Mesendoderm (in vitro differentiated cells): Measurements from ENCODE around the gene FBXL7.

ENCODE experiments used
- DNase-seq: peaks from one replicate; pipeline ENCODE4 v3.0.0; 2013
- H2AK5ac ChIP-seq: 2 replicates; pipeline ENCODE4 v1.6.1; 2013; ENCODE audit warnings: low read length, inconsistent platforms
- H2BK120ac ChIP-seq: 2 replicates; pipeline ENCODE4 v1.6.1; 2013; ENCODE audit warnings: low read depth, mild to moderate bottlenecking, low read length, moderate library complexity, mixed read lengths
- H2BK15ac ChIP-seq: replicated peaks from 2 replicates; pipeline ENCODE4 v1.6.1; 2013; ENCODE audit warnings: low read depth, mild to moderate bottlenecking, moderate library complexity
- H2BK5ac ChIP-seq: 2 replicates; pipeline ENCODE4 v1.6.1; 2013; ENCODE audit warnings: low read length, inconsistent platforms
- H3K18ac ChIP-seq: 2 replicates; pipeline ENCODE4 v1.6.1; 2013; ENCODE audit warnings: mild to moderate bottlenecking, low read length, mixed read lengths
- H3K23ac ChIP-seq: one replicate; pipeline ENCODE4 v1.6.1; 2013; ENCODE audit warnings: low read length
- H3K27ac ChIP-seq: 2 replicates; pipeline ENCODE4 v1.5.1; 2013; ENCODE audit warnings: low read depth, mild to moderate bottlenecking, inconsistent platforms, low read length, moderate library complexity
- H3K27me3 ChIP-seq: 2 replicates; pipeline ENCODE4 v1.6.1; 2013; ENCODE audit warnings: low read length, control low read depth, mild to moderate bottlenecking, inconsistent platforms; ENCODE audit not compliant: insufficient read depth, poor library complexity
- H3K36me3 ChIP-seq: 2 replicates; pipeline ENCODE4 v1.6.1; 2013; ENCODE audit warnings: low read length, inconsistent platforms; ENCODE audit not compliant: control insufficient read depth, insufficient read depth
- H3K4ac ChIP-seq: one replicate; pipeline ENCODE4 v1.6.1; 2013; ENCODE audit warnings: low read depth, mild to moderate bottlenecking, low read length, moderate library complexity
- H3K4me1 ChIP-seq: 2 replicates; pipeline ENCODE4 v1.6.1; 2013; ENCODE audit warnings: low read depth, low read length, inconsistent platforms; ENCODE audit not compliant: control insufficient read depth
- H3K4me2 ChIP-seq: 2 replicates; pipeline ENCODE4 v1.6.1; 2013; ENCODE audit warnings: low read length
- H3K4me3 ChIP-seq: 2 replicates; pipeline ENCODE4 v1.5.1; 2013; ENCODE audit warnings: mild to moderate bottlenecking, low read length
- H3K56ac ChIP-seq: one replicate; pipeline ENCODE4 v1.6.1; 2013; ENCODE audit warnings: low read length
- H3K79me1 ChIP-seq: 2 replicates; pipeline ENCODE4 v1.6.1; 2013; ENCODE audit warnings: low read length, inconsistent platforms
- H3K79me2 ChIP-seq: 2 replicates; pipeline ENCODE4 v1.6.1; 2013; ENCODE audit warnings: mild to moderate bottlenecking, low read length; ENCODE audit not compliant: control insufficient read depth, insufficient read depth
- H3K9ac ChIP-seq: 2 replicates; pipeline ENCODE4 v1.6.1; 2013; ENCODE audit warnings: low read length, inconsistent platforms
- H4K5ac ChIP-seq: one replicate; pipeline ENCODE4 v1.6.1; 2013; ENCODE audit warnings: low read length
- H4K8ac ChIP-seq: one replicate; pipeline ENCODE4 v1.6.1; 2013; ENCODE audit warnings: low read depth, mild to moderate bottlenecking, control low read depth, low read length, moderate library complexity
- WGBS: extraction: QIAGEN DNeasy Blood & Tissue Kit; methylation state at CpG from one replicate; pipeline ENCODE4 v1.1.7; 2013; ENCODE audit warnings: low lambda C conversion rate, missing lambda C conversion rate; ENCODE audit not compliant: insufficient coverage; ENCODE audit errors: extremely low coverage; 5-methylcytosine and 5-hydroxymethylcytosine counted together

The FBXL7 gene

DNA sequence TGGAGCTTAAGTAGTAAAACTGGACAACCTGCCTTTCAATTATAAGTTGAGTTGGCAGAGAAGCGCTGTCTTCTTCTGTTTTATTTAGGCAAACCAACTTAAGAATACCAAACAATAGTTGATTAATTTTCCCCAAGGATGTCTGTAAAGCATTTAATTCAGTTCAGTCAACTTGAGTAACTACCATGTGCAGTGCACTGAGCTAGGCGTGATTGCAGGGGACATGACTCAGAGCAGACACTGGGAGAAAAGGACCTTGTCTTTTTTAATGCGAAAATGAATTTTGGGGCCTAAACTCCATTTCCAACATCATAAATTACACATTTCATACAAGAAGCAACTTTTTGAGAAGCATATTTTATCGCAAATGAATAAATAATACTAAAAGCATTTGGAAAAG is 66.3 kb downstream of the FBXL7 start:
- H3K27ac ChIP-seq, result no peak overlapping the region
- H3K79me1 ChIP-seq, result no peaks in the 10 kb centered on the region
- H3K18ac ChIP-seq, result no peak overlapping the region
- no peak overlapping the region for H4K8ac ChIP-seq
- H3K4me3 ChIP-seq, result no peak overlapping the region
- no peak overlapping the region for H3K56ac ChIP-seq
- H2BK5ac ChIP-seq, result no peak overlapping the region
- H2BK15ac ChIP-seq, result no peak overlapping the region
- no peaks in the 10 kb centered on the region for H3K79me2 ChIP-seq
- no peak overlapping the region for H3K23ac ChIP-seq
- no peak overlapping the region for H2BK120ac ChIP-seq
- no peak overlapping the region for H4K5ac ChIP-seq
- no peaks in the 10 kb centered on the region for H3K4me1 ChIP-seq
- WGBS, result no CpG with 5 or more reads among the region's 4 CpGs
- H3K4ac ChIP-seq, result no peak overlapping the region
- no peak for DNase-seq
- H3K9ac ChIP-seq, result no peak overlapping the region
- no peak overlapping the region for H3K4me2 ChIP-seq
- no peaks in the 10 kb centered on the region for H3K27me3 ChIP-seq
- no peaks in the 10 kb centered on the region for H3K36me3 ChIP-seq
- H2AK5ac ChIP-seq, result no peak overlapping the region

DNA sequence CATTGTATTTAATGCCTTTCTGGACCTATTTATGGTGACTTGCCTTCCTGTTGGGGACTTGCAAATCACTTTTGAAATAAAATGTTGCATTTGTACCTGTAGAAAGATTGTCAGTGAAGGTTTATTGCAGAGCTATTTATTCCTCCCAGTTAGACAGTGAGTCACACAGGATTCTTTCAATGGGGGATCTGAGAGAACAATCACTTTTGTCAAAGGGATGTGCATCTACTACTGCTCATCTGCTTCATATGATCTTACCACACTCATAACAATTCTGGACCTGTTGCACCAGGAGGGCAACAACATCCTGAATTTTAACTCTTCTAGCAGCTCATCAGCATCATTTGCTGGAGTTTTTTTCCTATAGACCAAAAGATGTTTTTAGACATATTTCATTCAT is 66.8 kb downstream of the FBXL7 start:
- no peaks in the 10 kb centered on the region for H3K36me3 ChIP-seq
- no peak for DNase-seq
- H3K56ac ChIP-seq, result no peak overlapping the region
- no peaks in the 10 kb centered on the region for H3K79me2 ChIP-seq
- no peak overlapping the region for H2BK120ac ChIP-seq
- no peak overlapping the region for H2BK15ac ChIP-seq
- H3K4me2 ChIP-seq, result no peak overlapping the region
- no peaks in the 10 kb centered on the region for H3K27me3 ChIP-seq
- no peak overlapping the region for H2AK5ac ChIP-seq
- no peak overlapping the region for H2BK5ac ChIP-seq
- H3K27ac ChIP-seq, result no peak overlapping the region
- H3K9ac ChIP-seq, result no peak overlapping the region
- H3K79me1 ChIP-seq, result peaks cover 3% of the 10 kb centered on the region
- H3K18ac ChIP-seq, result no peak overlapping the region
- no peaks in the 10 kb centered on the region for H3K4me1 ChIP-seq
- no peak overlapping the region for H3K4ac ChIP-seq
- no peak overlapping the region for H3K23ac ChIP-seq
- no peak overlapping the region for H4K5ac ChIP-seq
- no peak overlapping the region for H4K8ac ChIP-seq
- no peak overlapping the region for H3K4me3 ChIP-seq

DNA sequence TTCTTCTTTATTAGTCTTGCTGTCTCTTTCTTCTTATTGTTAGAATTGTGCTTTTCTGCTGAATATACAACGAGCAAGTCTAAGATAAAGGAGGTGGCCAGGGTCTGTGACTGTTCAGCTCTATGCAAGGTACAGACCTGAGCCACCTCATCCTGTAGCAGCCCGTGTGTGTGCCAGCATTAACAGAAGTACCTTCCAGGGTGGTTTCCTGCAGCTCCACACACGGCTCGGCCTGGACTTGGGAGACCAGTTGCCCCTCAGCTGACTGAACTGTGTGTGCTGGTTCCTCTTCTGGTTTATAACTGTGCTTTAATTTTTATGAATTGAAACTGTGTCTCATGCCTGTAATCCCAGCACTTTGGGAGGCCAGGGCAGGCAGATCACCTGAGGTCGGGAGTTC is 70.5 kb downstream of the FBXL7 start:
- Histone ChIP-seq H3K79me1 (peaks cover 3% of the 10 kb centered on the region), H3K9ac (no peak overlapping the region), H4K5ac (no peak overlapping the region), H3K27me3 (no peaks in the 10 kb centered on the region), H3K79me2 (no peaks in the 10 kb centered on the region), H2BK15ac (no peak overlapping the region), H3K27ac (no peak overlapping the region), H3K4ac (no peak overlapping the region), H2BK120ac (no peak overlapping the region), H3K18ac (no peak overlapping the region), H2AK5ac (no peak overlapping the region), H3K56ac (no peak overlapping the region), H3K4me1 (no peaks in the 10 kb centered on the region), H3K4me3 (no peak overlapping the region), H3K23ac (no peak overlapping the region), H2BK5ac (no peak overlapping the region), H3K36me3 (no peaks in the 10 kb centered on the region), H4K8ac (no peak overlapping the region), H3K4me2 (no peak overlapping the region)
- no CpG with 5 or more reads among the region's 5 CpGs for WGBS
- no peak for DNase-seq

DNA sequence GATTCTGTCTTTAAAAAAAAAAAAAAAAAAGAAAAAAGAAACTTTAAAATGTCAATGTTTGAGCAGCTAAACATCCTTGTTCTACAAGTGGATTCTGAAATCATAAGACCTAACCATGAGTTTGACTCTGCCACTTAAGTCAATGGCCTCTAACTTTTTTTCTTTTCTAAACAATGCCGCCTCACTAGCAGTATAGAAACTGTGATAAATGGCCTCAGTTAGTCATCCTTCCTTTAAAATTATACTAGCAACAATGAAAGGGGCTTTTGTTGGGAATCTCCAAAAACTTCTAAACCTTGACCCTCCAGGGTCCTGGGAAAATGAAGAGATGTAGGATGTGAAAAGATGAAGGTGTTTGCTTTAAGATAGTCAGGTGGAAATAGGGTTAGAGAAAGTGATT is 71.1 kb downstream of the FBXL7 start:
- Histone ChIP-seq H3K9ac (no peak overlapping the region), H2BK5ac (no peak overlapping the region), H3K4me3 (no peak overlapping the region), H3K4me2 (no peak overlapping the region), H2BK120ac (no peak overlapping the region), H3K36me3 (no peaks in the 10 kb centered on the region), H3K27ac (no peak overlapping the region), H3K27me3 (no peaks in the 10 kb centered on the region), H3K79me1 (peaks cover 3% of the 10 kb centered on the region), H3K4ac (no peak overlapping the region), H2BK15ac (no peak overlapping the region), H2AK5ac (no peak overlapping the region), H3K56ac (no peak overlapping the region), H4K5ac (no peak overlapping the region), H3K18ac (no peak overlapping the region), H3K4me1 (no peaks in the 10 kb centered on the region), H3K79me2 (no peaks in the 10 kb centered on the region), H4K8ac (no peak overlapping the region), H3K23ac (no peak overlapping the region)
- no CpG with 5 or more reads among the region's 1 CpG for WGBS
- no peak for DNase-seq

DNA sequence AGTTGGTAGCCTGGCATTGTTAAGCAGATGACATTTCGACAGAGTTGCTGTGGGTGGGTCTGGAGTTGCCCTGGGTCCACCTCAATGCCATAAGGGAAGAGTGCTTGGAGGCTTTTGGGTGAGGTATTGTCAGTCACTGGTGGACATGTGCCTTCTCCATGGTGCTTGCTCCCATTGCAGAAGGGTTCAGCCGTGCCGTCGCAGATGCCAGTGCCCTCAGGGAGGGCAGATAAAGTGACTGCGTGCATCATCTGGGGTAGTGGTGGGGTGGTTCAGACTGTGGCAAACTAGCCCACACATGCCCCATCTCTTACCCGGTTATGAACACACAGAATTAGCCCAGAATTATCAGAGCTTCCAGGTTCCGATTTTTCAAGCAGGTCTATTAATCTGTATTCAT is 71.6 kb downstream of the FBXL7 start:
- no peak overlapping the region for H3K9ac ChIP-seq
- no peak overlapping the region for H4K5ac ChIP-seq
- H3K27ac ChIP-seq, result no peak overlapping the region
- WGBS, result no CpG with 5 or more reads among the region's 7 CpGs
- H3K79me1 ChIP-seq, result peaks cover 3% of the 10 kb centered on the region
- H3K56ac ChIP-seq, result no peak overlapping the region
- no peak overlapping the region for H3K23ac ChIP-seq
- no peak overlapping the region for H2AK5ac ChIP-seq
- H3K18ac ChIP-seq, result no peak overlapping the region
- no peak overlapping the region for H2BK120ac ChIP-seq
- H3K4ac ChIP-seq, result no peak overlapping the region
- H3K4me3 ChIP-seq, result no peak overlapping the region
- H2BK5ac ChIP-seq, result no peak overlapping the region
- H2BK15ac ChIP-seq, result no peak overlapping the region
- H3K4me1 ChIP-seq, result no peaks in the 10 kb centered on the region
- H3K4me2 ChIP-seq, result no peak overlapping the region
- no peaks in the 10 kb centered on the region for H3K79me2 ChIP-seq
- no peak for DNase-seq
- H3K36me3 ChIP-seq, result no peaks in the 10 kb centered on the region
- H4K8ac ChIP-seq, result no peak overlapping the region
- H3K27me3 ChIP-seq, result no peaks in the 10 kb centered on the region

DNA sequence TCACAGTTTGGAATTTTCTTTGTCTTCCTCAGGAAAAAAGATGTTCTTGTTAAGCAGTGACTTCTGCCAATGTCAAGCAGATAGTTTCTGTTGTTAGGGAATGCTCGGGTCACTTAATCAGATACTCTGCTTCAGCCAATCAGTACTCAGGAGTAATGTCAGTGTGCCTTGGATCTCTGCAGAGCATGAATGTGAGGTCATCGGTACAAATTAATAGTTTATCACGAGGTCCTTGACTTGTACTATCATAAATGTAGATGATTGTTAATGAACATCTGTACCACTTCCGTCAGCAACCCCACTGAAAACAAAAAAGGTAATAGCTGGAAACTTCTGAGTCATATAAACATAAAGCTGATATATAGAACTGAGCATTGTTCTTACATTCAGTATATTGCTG is 73.6 kb downstream of the FBXL7 start:
- Histone ChIP-seq H3K79me1 (peaks cover 5% of the 10 kb centered on the region), H3K23ac (no peak overlapping the region), H2BK15ac (no peak overlapping the region), H3K4me2 (no peak overlapping the region), H3K56ac (no peak overlapping the region), H4K5ac (no peak overlapping the region), H3K27me3 (no peaks in the 10 kb centered on the region), H3K79me2 (no peaks in the 10 kb centered on the region), H3K18ac (no peak overlapping the region), H3K4ac (no peak overlapping the region), H3K4me3 (no peak overlapping the region), H2AK5ac (no peak overlapping the region), H3K9ac (no peak overlapping the region), H2BK120ac (no peak overlapping the region), H2BK5ac (no peak overlapping the region), H3K36me3 (no peaks in the 10 kb centered on the region), H3K27ac (no peak overlapping the region), H3K4me1 (peaks cover 2% of the 10 kb centered on the region), H4K8ac (no peak overlapping the region)
- no CpG with 5 or more reads among the region's 4 CpGs for WGBS
- no peak for DNase-seq
